ENCODE data around the gene GUCY2C.
A peak's percentile ranks its signal among the peaks of the same experiment; 100 is the strongest.

GUCY2C gene

DNA sequence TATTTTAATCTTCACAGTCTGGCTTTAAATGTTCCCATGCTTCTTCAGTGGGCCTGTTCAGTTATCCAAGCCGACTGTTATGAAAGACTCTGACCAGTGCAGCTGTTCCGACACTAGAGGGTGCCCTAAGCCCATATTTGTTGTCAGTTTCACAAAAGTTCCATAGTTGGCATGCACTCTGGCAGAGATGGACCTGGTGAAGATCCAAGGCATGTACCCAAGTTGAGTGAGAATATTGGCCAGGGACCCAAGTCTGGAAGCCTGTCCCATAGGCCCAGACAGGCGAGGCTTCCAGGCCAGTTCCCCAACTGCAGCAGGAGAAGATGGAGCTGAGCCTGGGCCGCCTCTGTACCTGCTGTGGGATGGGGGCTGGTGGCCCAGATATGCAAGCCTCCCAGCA lies 27.4 kb upstream of the GUCY2C start:
- no peak overlapping the region for H3K4me3 ChIP-seq (ENCODE audit: control insufficient read depth, low read depth, low read length)
- peak; percentile 82 for TF ChIP-seq CTCF (conservative IDR thresholded peaks at IDR 0.05; ENCODE audit: control insufficient read depth, insufficient read depth, low read depth, low read length)
- DNase-seq (ENCODE audit: low read depth) = peak; percentile 68

DNA sequence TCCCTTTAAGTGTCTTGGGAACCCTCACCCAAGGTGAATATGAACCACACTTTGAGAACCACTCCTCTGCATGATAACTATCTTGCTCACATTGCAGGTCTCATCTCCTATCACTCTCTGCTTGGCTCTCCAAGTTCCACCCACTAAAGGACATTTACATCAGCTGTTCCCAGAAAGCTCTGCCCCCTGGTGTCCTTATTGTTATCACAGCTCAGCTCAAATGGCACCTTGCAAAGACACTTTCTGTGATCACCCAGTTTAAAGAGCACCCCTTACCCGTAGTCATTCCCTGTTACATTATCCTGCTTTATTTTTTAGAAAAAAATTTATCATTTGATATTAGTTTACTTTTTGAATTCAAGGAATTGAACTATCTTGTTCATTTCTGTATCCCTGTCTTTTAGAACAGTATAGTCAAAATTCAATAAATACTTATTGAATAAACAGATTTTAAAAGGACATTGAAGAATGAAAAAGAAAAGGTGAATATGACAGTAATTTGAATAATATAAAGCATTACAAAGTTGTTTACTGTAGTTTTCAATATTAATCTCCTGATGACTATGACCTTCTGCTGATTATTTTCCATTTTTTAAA lies 20.5 kb upstream of the GUCY2C start:
- peak; percentile 60 for TF ChIP-seq CTCF (conservative IDR thresholded peaks at IDR 0.05; ENCODE audit: control insufficient read depth, insufficient read depth, low read depth, low read length)
- H3K4me3 ChIP-seq (ENCODE audit: control insufficient read depth, low read depth, low read length) = no peak overlapping the region
- DNase-seq (ENCODE audit: low read depth) = peak; percentile 57

DNA sequence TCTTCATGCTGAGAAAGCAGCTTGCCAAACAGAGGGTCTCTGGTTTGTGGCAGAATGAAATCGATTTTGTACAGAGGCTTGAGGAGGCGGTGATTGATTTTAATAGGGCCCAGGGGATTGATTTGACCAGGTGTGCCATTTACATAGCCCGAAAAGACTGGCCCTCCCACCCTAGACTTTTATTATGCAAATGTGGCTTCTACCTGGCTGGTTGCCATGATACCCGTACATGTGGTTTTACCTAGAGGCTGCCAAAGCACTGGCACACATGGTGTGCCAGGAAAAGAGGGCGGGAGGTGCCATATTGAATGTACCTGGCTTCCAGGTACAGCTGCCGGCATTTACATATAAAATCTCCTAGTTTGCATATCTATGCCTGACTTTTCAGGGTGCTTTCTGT lies 18.0 kb upstream of the GUCY2C start:
- no peak for TF ChIP-seq CTCF (conservative IDR thresholded peaks at IDR 0.05; ENCODE audit: control insufficient read depth, insufficient read depth, low read depth, low read length)
- DNase-seq (ENCODE audit: low read depth) = no peak

GRCh38 chr12:14710632-14711320 lies 14.4 kb upstream of the GUCY2C start:
- H3K4me3 ChIP-seq (ENCODE audit: control insufficient read depth, low read depth, low read length) = no peak overlapping the region
- TF ChIP-seq CTCF (conservative IDR thresholded peaks at IDR 0.05; ENCODE audit: control insufficient read depth, insufficient read depth, low read depth, low read length) = no peak
- DNase-seq (ENCODE audit: low read depth) = no peak

More for the DNA sequence above, 18.0 kb upstream of the GUCY2C start:
- no peak overlapping the region for H3K4me3 ChIP-seq (ENCODE audit: control insufficient read depth, low read depth, low read length)

GRCh38 chr12:14701809-14702568 lies 5.6 kb upstream of the GUCY2C start:
- no peak for TF ChIP-seq CTCF (conservative IDR thresholded peaks at IDR 0.05; ENCODE audit: control insufficient read depth, insufficient read depth, low read depth, low read length)
- DNase-seq (ENCODE audit: low read depth) = no peak
- H3K4me3 ChIP-seq (ENCODE audit: control insufficient read depth, low read depth, low read length) = no peak overlapping the region

- no peak for TF ChIP-seq CTCF (conservative IDR thresholded peaks at IDR 0.05; ENCODE audit: control insufficient read depth, insufficient read depth, low read depth, low read length)
- no peak overlapping the region for H3K4me3 ChIP-seq (ENCODE audit: control insufficient read depth, low read depth, low read length)
- no peak for DNase-seq (ENCODE audit: low read depth)
Observed at GRCh38 chr12:14700935-14701334, 4.5 kb upstream of the GUCY2C start.
